Stimulated activated CD8-positive, alpha-beta memory T cell treated with anti-CD3 and anti-CD28 coated beads, Interleukin-2, amount 100 ng/mL, for 48 hours (primary cell): ENCODE results near the gene BARD1.
"Not testable (repeated sequence)": the region's sequence is repeated elsewhere in the genome, so short reads cannot be mapped to it uniquely, and the experiment has no call there.

Experiments
- DNase-seq, 2 donors: peaks; one replicate each; pipeline ENCODE4 v3.0.0-alpha.2; 2020; ENCODE audit warnings: low read depth in 2 of 2

The BARD1 gene

DNA sequence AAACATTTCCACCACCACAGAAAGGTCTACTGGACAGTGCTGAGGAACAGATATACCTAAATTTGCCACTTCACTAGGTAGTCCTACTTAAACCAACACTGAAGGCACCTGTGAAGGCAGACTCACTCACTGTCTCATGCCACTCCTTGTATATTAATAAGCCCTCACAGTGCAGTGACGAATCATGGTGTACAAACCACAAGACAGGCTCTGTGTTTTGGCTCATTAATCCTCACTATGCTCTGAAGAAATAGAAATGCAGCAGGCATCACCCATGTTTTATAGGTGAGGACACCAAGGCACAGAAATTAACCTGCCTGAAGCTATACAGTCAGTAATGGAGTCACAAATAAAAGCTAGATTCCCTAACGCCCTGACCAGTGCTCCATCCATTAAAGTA, 44.3 kb downstream of the BARD1 start:
- no peak for DNase-seq

DNA sequence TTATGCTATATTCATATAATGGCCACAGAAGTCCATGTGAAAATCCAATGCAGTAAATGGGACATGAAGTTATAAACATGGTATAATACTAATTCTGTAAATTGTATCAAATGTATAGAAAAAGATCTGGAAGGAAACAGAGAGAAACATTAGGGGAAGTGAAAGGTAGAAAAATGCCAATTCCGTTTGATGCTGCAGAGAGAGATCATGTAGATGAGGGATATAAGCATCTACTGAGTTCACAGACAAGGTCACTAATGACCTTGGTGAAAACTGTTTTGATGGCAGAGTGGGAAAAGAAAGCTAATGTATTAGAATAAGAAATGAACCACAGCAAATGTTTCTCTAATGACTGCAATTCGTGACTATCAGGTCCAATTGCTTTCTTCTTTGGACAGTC, 56.0 kb downstream of the BARD1 start:
- no peak for DNase-seq

DNA sequence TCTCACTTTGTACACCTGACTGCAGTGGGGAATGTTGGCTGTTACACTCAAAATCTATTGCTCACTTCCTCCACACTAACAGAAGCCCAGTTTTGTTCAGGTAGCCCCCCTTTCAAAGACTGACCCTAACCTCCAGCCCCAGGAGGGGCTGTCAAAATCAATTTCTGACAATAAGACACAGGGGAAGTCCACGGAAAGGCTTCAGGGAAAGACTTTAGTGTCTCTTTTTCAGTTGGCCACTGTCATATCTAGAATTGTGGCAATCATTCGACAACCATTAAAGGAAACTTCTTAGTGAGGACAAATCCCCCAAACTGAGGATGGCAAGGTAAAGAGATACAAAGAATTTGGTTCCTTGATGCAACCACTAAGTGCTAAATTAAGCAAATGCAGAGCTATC, 59.0 kb downstream of the BARD1 start:
- DNase-seq = no peak

DNA sequence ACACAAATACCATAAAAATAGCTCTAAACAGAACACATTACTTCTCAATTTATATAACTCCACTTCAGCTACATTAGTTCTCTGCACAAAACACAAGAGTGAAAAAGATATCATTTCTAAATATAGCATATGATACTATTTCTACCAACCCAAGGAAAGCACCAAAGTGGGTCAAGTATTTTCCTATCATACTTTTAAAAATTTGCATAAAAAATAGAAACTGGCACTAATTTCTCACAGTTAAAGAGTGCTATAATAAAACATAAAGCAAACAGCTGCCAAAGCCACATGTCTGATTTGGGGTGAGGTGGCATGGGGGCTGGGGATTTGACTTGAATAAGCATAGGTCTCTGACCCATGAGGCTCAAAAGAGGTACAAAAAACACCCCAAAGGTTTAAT, 61.5 kb downstream of the BARD1 start:
- no peak for DNase-seq

DNA sequence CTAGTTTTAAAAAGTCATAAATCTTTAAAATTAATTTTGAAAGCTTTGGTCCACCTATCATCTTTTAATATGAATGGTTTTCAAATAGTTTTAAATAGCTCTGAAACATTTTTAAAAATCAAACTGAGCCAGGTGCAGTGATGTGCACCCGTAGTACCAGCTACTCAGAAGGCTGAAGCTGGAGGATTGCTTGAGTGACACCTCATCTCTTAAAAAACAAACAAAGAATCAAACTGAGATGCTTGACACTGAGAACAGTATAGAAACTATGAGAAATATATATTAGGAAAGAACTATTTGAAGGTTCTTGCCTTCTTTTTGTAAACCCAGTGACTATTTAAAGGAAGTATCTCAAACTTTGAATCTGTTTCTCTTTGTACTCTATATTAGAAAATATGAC, 67.4 kb downstream of the BARD1 start:
- DNase-seq = no peak

DNA sequence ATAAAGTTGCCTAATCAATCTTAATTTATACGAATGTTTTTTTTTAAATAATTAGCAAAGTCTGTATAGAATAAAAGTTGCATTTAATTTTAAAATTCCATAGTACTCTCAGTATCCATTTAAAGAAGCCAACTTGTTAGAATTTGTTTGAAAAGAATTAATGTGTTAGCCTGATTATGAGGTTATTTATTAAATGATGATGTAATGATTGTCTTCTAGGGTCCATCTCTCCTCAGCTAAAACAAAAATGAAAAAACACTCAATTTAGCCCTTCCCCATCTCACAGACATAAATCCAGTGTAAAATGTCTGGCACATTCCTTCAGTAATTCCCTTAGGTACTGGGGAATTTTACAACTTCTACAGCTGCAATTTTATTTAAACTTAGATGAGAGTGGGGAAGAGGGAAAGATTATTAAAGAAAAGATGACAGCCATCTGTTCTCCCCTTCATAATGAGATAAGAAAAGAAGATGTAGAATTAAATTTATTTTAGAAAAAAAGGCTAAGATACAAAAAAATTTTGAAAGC, 68.6 kb downstream of the BARD1 start:
- DNase-seq = no peak

DNA sequence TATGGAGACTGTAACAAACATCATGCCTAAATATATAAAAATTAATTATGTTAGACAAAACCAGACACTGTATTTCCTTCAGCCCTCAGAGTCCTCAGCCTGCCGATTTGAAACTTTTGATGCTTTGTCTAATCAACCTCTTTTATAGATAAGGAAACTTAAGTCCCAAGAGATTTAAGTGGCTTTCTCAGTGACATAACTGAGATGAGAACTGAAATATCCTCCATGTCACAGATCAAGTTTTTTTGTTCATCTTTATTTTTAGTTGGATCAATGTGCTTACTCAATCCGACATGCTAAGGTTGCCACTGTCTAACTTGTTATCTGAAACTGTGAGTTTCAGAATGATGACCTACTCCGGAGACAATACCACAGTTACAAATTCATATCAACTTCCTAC, 72.3 kb downstream of the BARD1 start:
- no peak for DNase-seq

DNA sequence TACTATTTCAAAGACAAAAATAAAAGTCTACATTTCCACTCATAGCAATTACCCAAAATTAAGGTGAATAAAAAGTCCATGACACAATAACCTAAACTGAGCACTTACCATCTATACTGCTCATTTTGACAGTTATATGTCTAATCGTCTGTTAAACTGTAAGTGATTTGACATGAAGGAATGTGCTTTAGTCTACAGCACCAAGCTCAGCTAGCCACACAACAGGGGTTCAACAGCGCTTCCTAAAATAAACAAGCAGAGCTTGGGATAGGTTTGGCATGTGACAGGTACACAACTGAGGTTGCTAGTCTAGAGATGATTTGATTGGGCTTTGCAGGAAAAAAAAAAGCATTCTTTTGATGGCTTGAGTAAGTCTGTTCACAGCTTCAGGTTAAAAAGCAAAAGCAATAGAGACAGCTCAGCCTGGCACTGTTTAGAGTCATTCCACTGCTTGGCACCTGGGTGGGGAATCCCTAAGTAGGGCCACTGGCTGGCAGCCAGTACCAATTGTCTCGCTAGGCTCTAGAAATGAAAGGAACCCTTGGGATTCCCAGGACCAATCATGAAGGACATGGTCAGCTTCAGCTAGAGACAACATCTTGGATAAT, 78.6 kb downstream of the BARD1 start:
- no peak for DNase-seq

DNA sequence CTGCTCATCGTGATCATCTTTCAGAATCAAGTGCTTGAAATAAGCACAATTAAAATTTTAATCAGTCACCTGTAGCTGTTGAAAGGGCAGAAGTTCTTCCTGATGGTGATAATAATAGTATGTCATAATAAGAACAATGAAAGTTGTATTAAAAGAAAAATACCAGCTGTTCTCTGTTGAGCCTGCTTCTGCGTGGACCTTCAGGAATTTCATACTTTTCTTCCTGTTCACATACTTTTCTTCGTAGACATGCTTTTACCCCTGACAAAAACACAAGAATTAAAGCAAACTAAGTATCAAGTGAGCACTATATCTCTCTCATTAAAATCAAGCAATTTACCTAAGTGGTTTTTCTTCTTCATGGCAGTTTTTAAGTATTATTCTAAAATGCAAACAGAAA, 79.2 kb downstream of the BARD1 start:
- DNase-seq = no peak

DNA sequence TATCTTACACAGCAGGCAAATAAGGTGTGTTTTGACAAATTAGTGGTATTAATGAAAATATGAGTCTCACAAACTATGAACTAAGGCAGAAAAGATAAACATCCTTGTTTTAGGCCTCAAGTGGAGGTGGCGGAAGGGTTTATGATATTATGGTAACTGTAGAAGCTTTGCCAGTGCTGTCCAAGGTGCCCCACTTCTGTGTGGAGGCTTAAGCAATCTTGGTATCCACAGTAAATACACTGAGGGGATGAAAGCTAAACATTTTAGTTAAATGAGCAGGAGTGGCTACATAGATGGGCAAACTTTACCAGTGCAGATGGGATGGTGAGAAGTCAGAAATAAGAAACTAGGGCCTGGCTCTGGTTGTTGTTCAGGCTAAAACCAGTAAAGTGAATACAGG, 84.7 kb downstream of the BARD1 start:
- DNase-seq = no peak

DNA sequence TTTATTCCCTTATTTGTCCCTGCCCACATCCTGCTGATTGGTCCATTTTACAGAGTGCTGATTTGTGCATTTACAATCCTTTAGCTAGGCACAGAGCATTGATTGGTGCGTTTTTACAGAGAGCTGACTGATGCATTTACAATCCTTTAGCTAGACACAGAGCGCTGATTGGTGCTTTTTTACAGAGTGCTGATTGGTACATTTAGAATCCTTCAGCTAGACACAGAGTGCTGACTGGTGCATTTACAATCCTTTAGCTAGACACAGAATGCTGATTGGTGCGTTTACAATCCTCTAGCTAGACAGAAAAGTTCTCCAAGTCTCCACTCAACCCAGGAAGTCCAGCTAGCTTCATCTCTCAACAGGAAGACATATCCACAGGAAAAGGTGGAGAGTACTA, 91.6 kb downstream of the BARD1 start:
- DNase-seq = not testable (repeated sequence)

DNA sequence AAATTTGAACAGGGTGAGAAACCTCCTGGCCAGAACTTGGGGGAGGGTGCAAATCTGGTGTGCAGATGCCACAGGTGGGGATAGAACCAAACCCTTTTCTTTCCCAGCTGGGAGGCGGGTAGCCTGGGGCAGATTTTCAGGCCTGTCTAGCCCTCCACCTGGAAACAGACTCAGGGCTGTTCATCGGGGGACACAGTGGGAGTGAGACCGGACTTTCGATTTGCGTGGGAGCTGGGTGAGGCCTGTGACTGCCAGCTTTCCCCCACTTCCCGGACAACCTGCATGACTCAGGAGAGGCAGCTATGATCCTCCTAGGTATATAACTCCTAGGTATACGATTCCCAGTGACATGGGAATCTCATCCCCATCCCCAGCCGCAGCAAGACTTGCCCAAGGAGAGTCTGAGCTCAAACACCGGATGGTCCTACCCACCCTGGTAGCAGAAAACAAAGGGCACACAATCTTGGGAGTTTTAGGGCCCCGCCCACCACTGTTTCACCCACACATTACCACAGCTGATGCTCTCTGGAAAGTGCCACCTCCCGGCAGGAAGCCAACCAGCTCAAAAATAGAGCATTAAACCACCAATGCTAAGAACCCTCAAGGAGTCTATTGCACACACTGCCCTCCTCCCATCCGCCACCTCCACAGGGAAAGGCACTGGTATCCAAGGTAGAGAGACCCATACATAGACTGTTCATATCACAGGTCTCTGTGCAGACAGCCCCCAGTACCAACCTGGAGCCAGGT, 92.5 kb downstream of the BARD1 start:
- DNase-seq = no peak

DNA sequence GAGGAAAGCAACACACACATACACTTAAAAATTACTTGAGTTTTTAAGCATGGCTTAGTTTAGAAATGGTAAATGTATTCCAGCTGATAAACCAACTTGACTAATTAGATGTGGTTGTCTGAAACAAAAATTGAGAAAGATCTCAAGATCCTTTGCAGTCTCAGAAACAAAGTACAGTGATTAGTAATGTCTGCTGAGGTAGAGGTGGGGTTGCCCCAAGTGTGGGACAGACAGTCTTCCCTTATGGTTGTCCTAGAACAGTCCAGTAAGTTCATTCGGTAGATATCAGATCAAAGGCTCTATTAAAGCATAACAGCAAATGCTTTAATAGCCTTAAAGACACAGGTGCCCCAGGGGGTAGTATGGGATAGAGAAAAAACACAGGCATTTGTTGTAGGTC, 94.5 kb downstream of the BARD1 start:
- DNase-seq = no peak

DNA sequence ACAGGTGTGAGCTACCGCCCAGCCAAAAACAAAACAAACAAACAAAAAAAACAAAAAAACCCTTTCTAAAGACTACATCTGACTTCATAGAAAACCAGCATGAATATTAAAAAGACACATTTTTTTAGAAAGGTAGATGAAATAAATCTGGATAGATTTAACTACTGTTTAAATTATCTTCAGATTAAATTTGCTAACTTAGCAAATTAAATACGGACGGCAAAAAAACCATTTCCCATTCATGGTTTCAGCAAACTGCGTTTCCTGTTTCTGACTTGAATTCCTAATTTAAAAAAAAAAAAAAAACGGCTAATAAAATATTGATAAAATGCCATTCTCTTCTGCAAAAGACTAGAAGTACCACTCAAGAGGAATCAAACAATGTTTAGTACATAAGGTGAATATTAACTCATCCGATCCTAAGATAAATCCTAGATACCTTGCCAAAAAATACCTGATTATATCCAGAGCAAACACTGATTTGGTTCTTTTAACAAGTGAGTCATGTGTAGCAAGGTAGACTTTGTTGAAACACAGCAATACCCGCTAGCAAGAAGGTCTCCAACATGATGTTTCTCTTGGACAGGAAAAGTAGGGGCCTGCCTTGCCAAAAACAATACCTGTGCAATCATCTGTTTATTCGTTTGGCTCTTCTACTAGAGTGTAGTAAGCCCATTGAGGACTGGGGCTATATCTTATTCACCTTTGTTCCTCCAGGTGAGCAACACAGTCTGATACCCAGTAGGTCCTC, 96.2 kb downstream of the BARD1 start:
- no peak for DNase-seq

DNA sequence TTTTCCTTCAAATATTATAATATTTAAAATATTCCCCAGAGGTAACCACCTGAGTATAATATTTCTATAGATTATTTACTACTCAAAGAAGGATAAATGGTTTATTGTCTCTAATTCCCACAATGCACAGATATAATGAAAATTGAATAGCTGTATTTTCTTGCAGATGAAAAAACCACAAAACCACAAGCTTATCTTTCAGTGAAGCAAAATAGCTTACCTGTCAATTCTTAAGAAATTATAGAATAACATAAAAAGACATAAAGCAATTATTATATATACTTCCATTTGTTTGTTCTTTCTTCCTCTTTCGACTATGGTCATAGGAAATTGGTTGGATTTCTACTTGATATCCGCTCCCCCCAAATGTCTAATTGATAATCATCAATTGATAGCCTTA, 98.8 kb downstream of the BARD1 start:
- DNase-seq = no peak

DNA sequence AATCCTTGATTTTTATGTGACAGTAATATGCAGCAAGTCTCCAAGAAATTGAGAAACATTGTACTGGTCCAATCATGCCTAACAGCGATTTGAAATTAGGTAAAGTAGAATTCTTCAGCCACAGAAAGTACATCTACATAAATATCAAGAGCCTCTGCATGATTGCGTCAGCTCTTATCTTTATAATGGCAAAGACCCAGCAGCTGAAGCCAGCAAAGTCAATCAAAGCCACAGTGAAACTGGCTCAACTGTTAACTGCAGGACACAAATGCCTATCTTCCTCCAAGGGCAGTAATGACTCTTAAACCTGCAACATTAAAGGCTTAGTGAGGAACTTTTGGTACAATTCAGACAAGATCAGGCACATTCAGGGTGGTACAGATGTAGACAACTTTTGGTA, 102.5 kb downstream of the BARD1 start:
- DNase-seq = no peak

DNA sequence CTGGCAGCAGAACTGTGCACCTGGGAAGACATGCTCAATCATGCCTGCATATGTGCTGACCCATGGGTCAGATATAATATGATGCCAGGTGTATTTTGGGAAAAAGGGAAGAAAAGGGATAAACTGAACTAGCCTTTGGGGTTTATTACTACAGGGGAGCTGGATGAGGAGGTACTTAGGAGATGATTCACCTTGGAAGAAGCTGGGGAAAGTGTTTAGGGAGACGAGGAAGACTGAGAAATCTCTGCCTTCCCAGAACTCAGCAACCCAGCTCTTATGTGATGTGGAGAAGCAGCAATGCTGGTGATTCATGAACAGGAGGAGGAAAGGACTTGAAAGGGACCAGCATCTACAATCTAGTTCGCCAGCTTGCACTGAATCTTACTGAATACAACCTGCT, 110.2 kb downstream of the BARD1 start:
- DNase-seq = no peak

DNA sequence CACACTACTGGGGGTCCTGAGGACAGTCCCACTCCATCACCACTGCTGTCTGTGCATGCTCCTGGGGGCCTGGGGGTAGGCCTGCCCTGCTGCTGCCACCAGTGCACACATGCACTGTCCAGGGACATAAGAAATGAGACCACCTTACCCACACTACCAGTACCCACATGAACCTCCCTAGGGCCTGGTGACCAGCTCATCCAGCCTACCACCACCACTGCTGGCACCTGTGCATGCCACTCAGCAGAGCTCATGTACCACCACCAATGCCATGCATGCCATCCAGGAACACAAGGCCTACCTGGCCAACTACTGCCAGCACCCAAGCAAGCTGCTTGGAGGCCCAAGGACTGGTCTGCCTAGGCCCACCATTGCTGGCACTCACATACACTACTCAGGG, 112.8 kb downstream of the BARD1 start:
- DNase-seq = no peak

DNA sequence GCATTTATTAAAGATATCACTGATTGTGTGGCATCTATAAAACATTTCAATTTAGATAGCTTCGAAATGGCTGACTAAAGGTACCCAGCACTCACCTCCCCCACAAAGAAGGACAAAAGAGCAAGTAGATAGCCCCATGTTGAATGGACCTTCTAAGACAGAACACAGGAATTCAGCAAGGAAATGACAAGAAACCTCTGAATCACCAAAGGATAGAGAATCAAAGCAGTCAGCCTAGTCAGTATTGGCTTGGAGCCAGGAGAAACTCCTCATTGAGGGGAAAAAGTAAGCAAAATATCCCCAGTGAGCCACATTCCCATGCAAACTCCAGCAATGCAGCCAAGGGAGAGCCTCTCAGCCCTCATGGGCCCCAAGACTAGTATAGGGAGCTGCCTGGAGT, 113.7 kb downstream of the BARD1 start:
- no peak for DNase-seq

DNA sequence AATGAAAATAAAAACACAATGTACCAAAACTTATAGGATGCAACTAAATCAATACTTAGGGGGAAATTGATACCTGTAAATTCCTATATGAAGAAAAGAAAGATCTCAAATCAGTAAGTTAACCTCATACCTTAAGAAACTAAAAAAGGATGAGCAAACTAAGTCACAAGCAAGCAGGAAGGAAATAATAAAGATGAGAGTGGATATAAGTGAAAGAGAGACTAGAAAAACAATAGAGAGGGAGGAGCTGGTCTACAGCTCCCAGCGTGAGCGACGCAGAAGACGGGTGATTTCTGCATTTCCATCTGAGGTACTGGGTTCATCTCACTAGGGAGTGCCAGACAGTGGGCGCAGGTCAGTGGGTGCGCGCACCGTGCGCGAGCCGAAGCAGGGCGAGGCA, 125.9 kb downstream of the BARD1 start:
- not testable (repeated sequence) for DNase-seq

DNA sequence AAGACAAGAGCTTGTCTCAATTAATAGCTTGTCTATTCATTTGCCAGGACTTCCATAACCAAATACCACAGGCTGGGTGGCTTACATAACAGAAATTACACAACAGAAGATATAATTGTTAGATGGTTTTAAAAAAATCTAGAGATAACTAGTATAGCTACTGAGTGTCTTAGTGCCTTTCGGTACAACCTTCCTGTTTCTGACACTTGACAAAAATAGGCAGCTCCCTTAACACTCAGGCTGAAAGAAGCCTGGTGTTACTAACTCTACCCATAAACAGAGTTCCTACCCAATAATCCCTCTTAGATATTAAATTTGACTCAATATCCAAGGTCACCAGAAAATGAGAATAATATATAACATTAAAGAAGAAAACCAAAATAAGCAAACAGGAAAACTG, 129.7 kb downstream of the BARD1 start:
- DNase-seq = no peak

DNA sequence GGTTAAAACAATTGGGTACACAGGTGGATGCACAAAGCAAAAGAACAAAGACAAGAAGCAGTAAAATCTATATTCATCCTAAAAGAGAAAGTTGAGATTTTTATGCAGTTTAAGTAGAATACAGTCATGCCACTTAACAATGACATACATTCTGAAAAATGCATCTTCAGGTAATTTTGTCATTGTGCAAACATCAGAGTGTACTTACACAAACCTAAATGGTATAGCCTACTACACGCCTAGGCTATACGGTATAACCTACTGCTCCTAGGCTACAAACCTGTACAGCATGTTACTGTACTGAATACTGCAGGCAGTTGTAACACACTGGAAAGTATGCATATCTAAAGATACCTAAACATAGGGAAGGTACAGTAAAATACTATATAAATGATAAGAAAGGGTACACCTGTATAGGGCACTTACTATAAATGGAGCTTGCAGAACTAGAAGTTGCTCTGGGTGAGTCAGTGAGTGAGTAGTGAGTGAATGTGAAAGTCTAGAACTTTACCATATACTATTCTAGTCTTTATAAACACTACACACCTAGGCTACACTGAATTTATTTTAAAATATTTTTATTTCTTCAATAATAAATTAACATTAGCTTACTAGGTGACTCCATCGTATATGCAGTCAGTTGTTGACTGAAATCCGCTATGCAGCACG, 132.9 kb downstream of the BARD1 start:
- DNase-seq = no peak
